K562 (cell line): ENCODE measurements around the gene CAGE1. TPM values are rescaled to one million over a fixed set of nuclear protein-coding genes. Genes with fewer than 3 reads are reported as not detected.

Experiments
- MYBL2 ChIP-seq, 2 experiments: fragments of 450-650 bp in 1 of 2; sonication (generic) in 1 of 2; formaldehyde crosslinking in 1 of 2; IDR thresholded peaks; 2 replicates each; pipeline versions ENCODE4 v1.6.1 to v1.8.1; 2017 to 2022; ENCODE audit warnings: borderline replicate concordance in 1 of 2, inconsistent platforms in 1 of 2, low read depth in 1 of 2, mild to moderate bottlenecking in 1 of 2, missing genetic modification reagents in 1 of 2, moderate library complexity in 1 of 2
- NFXL1 ChIP-seq: fragments of 450-650 bp; formaldehyde crosslinking; IDR thresholded peaks from 2 replicates; pipeline ENCODE4 v1.4.0; 2021; ENCODE audit warnings: mild to moderate bottlenecking
- SRF ChIP-seq, 2 experiments: fragments of 250-450, 450-650 bp in 1 of 2; sonication (Bioruptor Pico) in 1 of 2; sonication (generic) in 1 of 2; formaldehyde crosslinking; IDR thresholded peaks; 2 replicates each; pipeline versions ENCODE4 v1.5.0 to v1.5.1; 2020 to 2022; ENCODE audit warnings: mild to moderate bottlenecking in 1 of 2, missing genetic modification reagents in 1 of 2
- ZNF354B ChIP-seq: fragments of 250-450 bp; sonication (Bioruptor Pico); IDR thresholded peaks from 2 replicates; pipeline ENCODE4 v1.4.0; 2020
- polyA plus RNA-seq, 8 experiments: library from polyadenylated mRNA; depleted of rRNA in 4 of 8; stranded (reverse) in 5 of 8; unstranded in 3 of 8; fragments of >200 nt; fragmentation: Nextera tagmentation in 2 of 8; fragmentation: Illumina TruSeq in 1 of 8; extraction: Ambion mirVana in 2 of 8; extraction: Trizol in 1 of 8; gene quantifications; 2 replicates each; pipeline versions ENCODE4 v1.2.1 to v1.2.3, GENCODE V29; 2011 to 2014; ENCODE audit warnings: inconsistent platforms in 1 of 8, missing spikeins in 1 of 8
- total RNA-seq, 7 experiments: library from RNA; depleted of rRNA in 6 of 7; stranded (reverse); fragments of >200 nt in 6 of 7; fragmentation: Illumina TruSeq in 2 of 7; extraction: Trizol in 2 of 7; gene quantifications; 2 replicates each; pipeline versions ENCODE4 v1.2.1 to v1.2.3, GENCODE V29; 2011 to 2021; ENCODE audit warnings: low replicate concordance in 1 of 7
- TF ChIP-seq, protein P1 (sequence below), 2 experiments: IDR thresholded peaks in 1 of 2; conservative IDR thresholded peaks in 1 of 2; 2 replicates each; pipeline ENCODE4 v1.6.1; 2016; ENCODE audit warnings: low read depth in 2 of 2, mild to moderate bottlenecking in 1 of 2, missing compliant biosample characterization in 1 of 2, missing genetic modification characterization in 1 of 2, moderate library complexity in 1 of 2
- TF ChIP-seq, protein P2 (sequence below), 2 experiments: IDR thresholded peaks; 2 replicates each; pipeline ENCODE4 v1.6.1; 2012; ENCODE audit warnings: improper control_type of control experiment in 2 of 2, low read depth in 2 of 2, low read length in 2 of 2, borderline replicate concordance in 1 of 2
- TF ChIP-seq, protein P3 (sequence below): fragments of 450-650 bp; formaldehyde crosslinking; IDR thresholded peaks from 2 replicates; pipeline ENCODE4 v1.4.0; 2020; ENCODE audit warnings: mild to moderate bottlenecking, moderate library complexity
- TF ChIP-seq, protein P4 (sequence below): fragments of 450-650 bp; IDR thresholded peaks from 2 replicates; pipeline ENCODE4 v1.6.1; 2016; ENCODE audit warnings: antibody characterized with exemption
- TF ChIP-seq, protein P5 (sequence below): sonication (generic); formaldehyde crosslinking; IDR thresholded peaks from 2 replicates; pipeline ENCODE4 v1.8.1; 2023; ENCODE audit warnings: mild to moderate bottlenecking, missing genetic modification reagents
- TF ChIP-seq, protein P6 (sequence below): IDR thresholded peaks from 2 replicates; pipeline ENCODE4 v1.6.1; 2011; ENCODE audit warnings: borderline replicate concordance, low read depth, mild to moderate bottlenecking, moderate library complexity, low read length; ENCODE audit not compliant: insufficient read depth, poor library complexity, severe bottlenecking

Gene CAGE1
- total and polyA plus RNA-seq, 9 of the 15 experiments (the other 6 are each of a cell fraction or from before 2014, with no cell fraction given), result 0.13 to 0.33 (median 0.18) TPM; not detected in 4

DNA sequence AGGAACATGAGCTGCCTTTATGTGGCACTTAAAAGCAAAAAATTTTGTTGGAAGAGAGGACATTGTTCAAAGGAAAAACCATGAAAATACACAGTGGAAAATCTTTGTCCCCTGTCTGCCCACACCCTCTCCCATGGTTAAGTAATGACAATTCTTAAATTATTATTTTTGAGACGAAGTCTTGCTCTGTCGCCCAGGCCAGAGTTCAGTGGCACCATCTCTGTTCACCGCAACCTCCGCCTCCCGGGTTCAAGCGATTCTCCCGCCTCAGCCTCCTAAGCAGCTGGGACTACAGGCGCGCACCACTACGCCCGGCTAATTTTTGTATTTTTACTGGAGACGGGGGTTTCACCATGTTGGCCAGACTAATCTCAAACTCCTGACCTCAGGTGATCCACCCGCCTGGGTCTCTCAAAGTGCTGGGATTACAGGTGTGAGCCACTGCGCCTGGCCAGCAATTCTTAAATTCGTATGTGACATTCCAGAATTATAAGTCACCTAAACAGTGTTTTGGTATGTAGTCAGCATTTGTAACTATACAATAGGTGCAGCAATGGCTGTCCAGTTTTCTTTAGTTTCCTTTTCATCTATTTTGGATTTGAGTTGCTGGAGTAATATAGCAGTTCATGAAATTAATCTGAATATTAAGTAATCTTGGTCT is 75.9 kb downstream of the CAGE1 start (continued):
- TF ChIP-seq, protein P1, sequence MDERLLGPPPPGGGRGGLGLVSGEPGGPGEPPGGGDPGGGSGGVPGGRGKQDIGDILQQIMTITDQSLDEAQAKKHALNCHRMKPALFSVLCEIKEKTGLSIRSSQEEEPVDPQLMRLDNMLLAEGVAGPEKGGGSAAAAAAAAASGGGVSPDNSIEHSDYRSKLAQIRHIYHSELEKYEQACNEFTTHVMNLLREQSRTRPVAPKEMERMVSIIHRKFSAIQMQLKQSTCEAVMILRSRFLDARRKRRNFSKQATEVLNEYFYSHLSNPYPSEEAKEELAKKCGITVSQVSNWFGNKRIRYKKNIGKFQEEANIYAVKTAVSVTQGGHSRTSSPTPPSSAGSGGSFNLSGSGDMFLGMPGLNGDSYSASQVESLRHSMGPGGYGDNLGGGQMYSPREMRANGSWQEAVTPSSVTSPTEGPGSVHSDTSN (CRISPR knock-in tag; IDR thresholded peaks at IDR 0.05; ENCODE audit: low read depth), result no peak
- TF ChIP-seq, protein P1 (tag; conservative IDR thresholded peaks at IDR 0.05; ENCODE audit: low read depth), result no peak
- TF ChIP-seq, protein P2, sequence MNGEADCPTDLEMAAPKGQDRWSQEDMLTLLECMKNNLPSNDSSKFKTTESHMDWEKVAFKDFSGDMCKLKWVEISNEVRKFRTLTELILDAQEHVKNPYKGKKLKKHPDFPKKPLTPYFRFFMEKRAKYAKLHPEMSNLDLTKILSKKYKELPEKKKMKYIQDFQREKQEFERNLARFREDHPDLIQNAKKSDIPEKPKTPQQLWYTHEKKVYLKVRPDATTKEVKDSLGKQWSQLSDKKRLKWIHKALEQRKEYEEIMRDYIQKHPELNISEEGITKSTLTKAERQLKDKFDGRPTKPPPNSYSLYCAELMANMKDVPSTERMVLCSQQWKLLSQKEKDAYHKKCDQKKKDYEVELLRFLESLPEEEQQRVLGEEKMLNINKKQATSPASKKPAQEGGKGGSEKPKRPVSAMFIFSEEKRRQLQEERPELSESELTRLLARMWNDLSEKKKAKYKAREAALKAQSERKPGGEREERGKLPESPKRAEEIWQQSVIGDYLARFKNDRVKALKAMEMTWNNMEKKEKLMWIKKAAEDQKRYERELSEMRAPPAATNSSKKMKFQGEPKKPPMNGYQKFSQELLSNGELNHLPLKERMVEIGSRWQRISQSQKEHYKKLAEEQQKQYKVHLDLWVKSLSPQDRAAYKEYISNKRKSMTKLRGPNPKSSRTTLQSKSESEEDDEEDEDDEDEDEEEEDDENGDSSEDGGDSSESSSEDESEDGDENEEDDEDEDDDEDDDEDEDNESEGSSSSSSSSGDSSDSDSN (IDR thresholded peaks at IDR 0.05; ENCODE audit: borderline replicate concordance in 1 of 2, low read depth in 2 of 2, low read length in 2 of 2), result no peak
- TF ChIP-seq, protein P3, sequence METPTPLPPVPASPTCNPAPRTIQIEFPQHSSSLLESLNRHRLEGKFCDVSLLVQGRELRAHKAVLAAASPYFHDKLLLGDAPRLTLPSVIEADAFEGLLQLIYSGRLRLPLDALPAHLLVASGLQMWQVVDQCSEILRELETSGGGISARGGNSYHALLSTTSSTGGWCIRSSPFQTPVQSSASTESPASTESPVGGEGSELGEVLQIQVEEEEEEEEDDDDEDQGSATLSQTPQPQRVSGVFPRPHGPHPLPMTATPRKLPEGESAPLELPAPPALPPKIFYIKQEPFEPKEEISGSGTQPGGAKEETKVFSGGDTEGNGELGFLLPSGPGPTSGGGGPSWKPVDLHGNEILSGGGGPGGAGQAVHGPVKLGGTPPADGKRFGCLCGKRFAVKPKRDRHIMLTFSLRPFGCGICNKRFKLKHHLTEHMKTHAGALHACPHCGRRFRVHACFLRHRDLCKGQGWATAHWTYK (CRISPR knock-in tag), result peak; percentile 3
- TF ChIP-seq, protein P4, sequence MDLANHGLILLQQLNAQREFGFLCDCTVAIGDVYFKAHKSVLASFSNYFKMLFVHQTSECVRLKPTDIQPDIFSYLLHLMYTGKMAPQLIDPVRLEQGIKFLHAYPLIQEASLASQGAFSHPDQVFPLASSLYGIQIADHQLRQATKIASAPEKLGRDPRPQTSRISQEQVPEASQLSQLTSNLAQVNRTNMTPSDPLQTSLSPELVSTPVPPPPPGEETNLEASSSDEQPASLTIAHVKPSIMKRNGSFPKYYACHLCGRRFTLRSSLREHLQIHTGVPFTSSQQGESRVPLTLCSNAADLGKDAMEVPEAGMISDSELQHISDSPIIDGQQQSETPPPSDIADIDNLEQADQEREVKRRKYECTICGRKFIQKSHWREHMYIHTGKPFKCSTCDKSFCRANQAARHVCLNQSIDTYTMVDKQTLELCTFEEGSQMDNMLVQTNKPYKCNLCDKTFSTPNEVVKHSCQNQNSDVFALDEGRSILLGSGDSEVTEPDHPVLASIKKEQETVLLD, result 0 out of 2 replicates have a peak, but pooled peaks have one; percentile 5
- TF ChIP-seq, protein P5, sequence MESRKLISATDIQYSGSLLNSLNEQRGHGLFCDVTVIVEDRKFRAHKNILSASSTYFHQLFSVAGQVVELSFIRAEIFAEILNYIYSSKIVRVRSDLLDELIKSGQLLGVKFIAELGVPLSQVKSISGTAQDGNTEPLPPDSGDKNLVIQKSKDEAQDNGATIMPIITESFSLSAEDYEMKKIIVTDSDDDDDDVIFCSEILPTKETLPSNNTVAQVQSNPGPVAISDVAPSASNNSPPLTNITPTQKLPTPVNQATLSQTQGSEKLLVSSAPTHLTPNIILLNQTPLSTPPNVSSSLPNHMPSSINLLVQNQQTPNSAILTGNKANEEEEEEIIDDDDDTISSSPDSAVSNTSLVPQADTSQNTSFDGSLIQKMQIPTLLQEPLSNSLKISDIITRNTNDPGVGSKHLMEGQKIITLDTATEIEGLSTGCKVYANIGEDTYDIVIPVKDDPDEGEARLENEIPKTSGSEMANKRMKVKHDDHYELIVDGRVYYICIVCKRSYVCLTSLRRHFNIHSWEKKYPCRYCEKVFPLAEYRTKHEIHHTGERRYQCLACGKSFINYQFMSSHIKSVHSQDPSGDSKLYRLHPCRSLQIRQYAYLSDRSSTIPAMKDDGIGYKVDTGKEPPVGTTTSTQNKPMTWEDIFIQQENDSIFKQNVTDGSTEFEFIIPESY, result peak; percentile 24; the same call in 1 of the 2 replicates
- TF ChIP-seq, protein P6, sequence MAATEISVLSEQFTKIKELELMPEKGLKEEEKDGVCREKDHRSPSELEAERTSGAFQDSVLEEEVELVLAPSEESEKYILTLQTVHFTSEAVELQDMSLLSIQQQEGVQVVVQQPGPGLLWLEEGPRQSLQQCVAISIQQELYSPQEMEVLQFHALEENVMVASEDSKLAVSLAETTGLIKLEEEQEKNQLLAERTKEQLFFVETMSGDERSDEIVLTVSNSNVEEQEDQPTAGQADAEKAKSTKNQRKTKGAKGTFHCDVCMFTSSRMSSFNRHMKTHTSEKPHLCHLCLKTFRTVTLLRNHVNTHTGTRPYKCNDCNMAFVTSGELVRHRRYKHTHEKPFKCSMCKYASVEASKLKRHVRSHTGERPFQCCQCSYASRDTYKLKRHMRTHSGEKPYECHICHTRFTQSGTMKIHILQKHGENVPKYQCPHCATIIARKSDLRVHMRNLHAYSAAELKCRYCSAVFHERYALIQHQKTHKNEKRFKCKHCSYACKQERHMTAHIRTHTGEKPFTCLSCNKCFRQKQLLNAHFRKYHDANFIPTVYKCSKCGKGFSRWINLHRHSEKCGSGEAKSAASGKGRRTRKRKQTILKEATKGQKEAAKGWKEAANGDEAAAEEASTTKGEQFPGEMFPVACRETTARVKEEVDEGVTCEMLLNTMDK, result no peak
- TF ChIP-seq NFXL1 (CRISPR knock-in tag) (0 out of 2 replicates have a peak, but pooled peaks have one; percentile 25), MYBL2 (IDR thresholded peaks at IDR 0.05; ENCODE audit: low read depth) (peak; percentile 40), MYBL2 (CRISPR knock-in tag; IDR thresholded peaks at IDR 0.05; ENCODE audit: borderline replicate concordance) (no peak), SRF (CRISPR knock-in tag; IDR thresholded peaks at IDR 0.05) (no peak), ZNF354B (CRISPR knock-in tag) (0 out of 2 replicates have a peak, but pooled peaks have one; percentile 4)
